HepG2 (cell line): Measurements from ENCODE around the gene EPHB3. TPM values are rescaled to one million over a fixed set of nuclear protein-coding genes. Genes with fewer than 3 reads are reported as not detected.

Source experiments
- ATAC-seq: fragments of 200-7000 bp; cut with Tn5 transposase; 3 replicates; pipeline ENCODE4 v1.9.1; 2020; ENCODE audit warnings: mild to moderate bottlenecking, moderate library complexity
- BruUV-seq: library from RNA; stranded (reverse); fragments of 400-500 nt; replicated peaks from 2 replicates; lab custom pipeline; 2021; lab: Mats Ljungman, UMichigan
- CTCF ChIA-PET: fragments of 300-600 bp; formaldehyde crosslinking; extraction: SDS; loops from one replicate; lab custom pipeline; 2021; ENCODE audit warnings: low total read pairs, inconsistent platforms, low intra/inter-chr PET ratio; lab: Yijun Ruan, JAX
- POLR2A ChIA-PET: fragments of 350-600 bp; sonication (Branson Sonifier 250); formaldehyde crosslinking; loops from one replicate; lab custom pipeline; 2020; ENCODE audit warnings: antibody characterized with exemption, inconsistent platforms; lab: Yijun Ruan, JAX
- DNase-seq: peaks from one replicate; pipeline ENCODE4 v3.0.0-alpha.2; 2015; ENCODE audit warnings: low spot score
- FAIRE-seq: peaks from 3 replicates; lab custom pipeline; 2011; peaks lifted over from hg19 to GRCh38; lab: Jason Lieb, UNC
- H2AFZ ChIP-seq: one replicate; pipeline ENCODE4 v1.6.1; 2011; ENCODE audit warnings: low read length, inconsistent platforms
- H3K27ac ChIP-seq: fragments of 300-600 bp; 3 replicates; pipeline ENCODE4 v1.8.0; 2011; ENCODE audit warnings: mixed run types, mild to moderate bottlenecking, mixed read lengths, low read length, inconsistent platforms; ENCODE audit not compliant: insufficient read depth; ENCODE audit errors: extremely low read length
- H3K27me3 ChIP-seq, 2 experiments: fragments of 200-600 bp in 1 of 2; 2 replicates in 1 of 2; 3 replicates in 1 of 2; pipeline versions ENCODE4 v1.6.0 to v1.8.0; 2011; ENCODE audit warnings: low read length in 2 of 2, mild to moderate bottlenecking in 2 of 2, moderate library complexity in 2 of 2, inconsistent platforms in 1 of 2; ENCODE audit not compliant: insufficient read depth in 2 of 2, control insufficient read depth in 1 of 2
- H3K36me3 ChIP-seq, 2 experiments: fragments of 200-600 bp in 1 of 2; replicated peaks in 1 of 2; 2 replicates in 1 of 2; 3 replicates in 1 of 2; pipeline versions ENCODE4 v1.5.1 to v1.8.0; 2011; ENCODE audit warnings: low read length in 2 of 2, inconsistent platforms in 1 of 2; ENCODE audit not compliant: insufficient read depth in 2 of 2, control insufficient read depth in 1 of 2
- H3K4me1 ChIP-seq: 2 replicates; pipeline ENCODE4 v1.5.1; 2012; ENCODE audit warnings: low read length, inconsistent platforms; ENCODE audit not compliant: insufficient read depth
- H3K4me2 ChIP-seq: 2 replicates; pipeline ENCODE4 v1.6.0; 2011; ENCODE audit warnings: low read depth, low read length, inconsistent platforms
- H3K4me3 ChIP-seq, 3 experiments: fragments of 200-600 bp in 1 of 3; sonication (generic), shearing (Covaris generic) in 1 of 3; replicated peaks in 1 of 3; 2 replicates each; pipeline ENCODE4 v1.5.1; 2011 to 2016; ENCODE audit warnings: low read length in 3 of 3, inconsistent platforms in 2 of 3, low read depth in 2 of 3, mild to moderate bottlenecking in 2 of 3, control low read depth in 1 of 3, mixed read lengths in 1 of 3; ENCODE audit not compliant: insufficient read depth in 1 of 3
- H3K79me2 ChIP-seq: one replicate; pipeline ENCODE4 v1.6.1; 2011; ENCODE audit warnings: low read length, inconsistent platforms; ENCODE audit not compliant: insufficient read depth
- H3K9ac ChIP-seq: 2 replicates; pipeline ENCODE4 v1.6.0; 2011; ENCODE audit warnings: mild to moderate bottlenecking, low read depth, low read length, inconsistent platforms; ENCODE audit not compliant: insufficient read depth
- H3K9me3 ChIP-seq: 2 replicates; pipeline ENCODE4 v1.5.1; 2012; ENCODE audit warnings: mild to moderate bottlenecking, low read length
- H4K20me1 ChIP-seq: 2 replicates; pipeline ENCODE4 v1.6.0; 2011; ENCODE audit warnings: inconsistent platforms, mild to moderate bottlenecking, low read length, moderate library complexity; ENCODE audit not compliant: insufficient read depth
- CBX5 ChIP-seq: sonication (generic); formaldehyde crosslinking; IDR thresholded peaks from 2 replicates; pipeline ENCODE4 v1.4.0; 2020; ENCODE audit warnings: missing genetic modification reagents, borderline replicate concordance
- ERF ChIP-seq: IDR thresholded peaks from 2 replicates; pipeline ENCODE4 v1.6.1; 2018; ENCODE audit warnings: missing biosample characterization, missing genetic modification reagents
- HMG20A ChIP-seq: IDR thresholded peaks from 2 replicates; pipeline ENCODE4 v1.6.1; 2016; ENCODE audit warnings: borderline replicate concordance
- MIER3 ChIP-seq: IDR thresholded peaks from 2 replicates; pipeline ENCODE4 v1.6.1; 2016; ENCODE audit warnings: missing compliant biosample characterization, borderline replicate concordance
- NFKBIZ ChIP-seq: IDR thresholded peaks from 2 replicates; pipeline ENCODE4 v1.6.1; 2018; ENCODE audit warnings: missing genetic modification reagents, missing compliant biosample characterization
- ZNF235 ChIP-seq: sonication (generic); formaldehyde crosslinking; IDR thresholded peaks from 2 replicates; pipeline ENCODE4 v1.8.1; 2023; ENCODE audit warnings: mild to moderate bottlenecking, missing genetic modification reagents, borderline replicate concordance
- ZNF557 ChIP-seq: sonication (generic); formaldehyde crosslinking; IDR thresholded peaks from 2 replicates; pipeline ENCODE4 v1.4.0; 2020; ENCODE audit warnings: missing genetic modification reagents
- ZNF766 ChIP-seq: sonication (generic); formaldehyde crosslinking; IDR thresholded peaks from 2 replicates; pipeline ENCODE4 v1.5.0; 2020; ENCODE audit warnings: missing genetic modification reagents, borderline replicate concordance
- ZNF777 ChIP-seq: sonication (generic); formaldehyde crosslinking; IDR thresholded peaks from 2 replicates; pipeline ENCODE4 v1.4.0; 2020; ENCODE audit warnings: missing genetic modification reagents
- ZNF816 ChIP-seq: sonication (generic); formaldehyde crosslinking; IDR thresholded peaks from 2 replicates; pipeline ENCODE4 v1.8.0; 2022; ENCODE audit warnings: missing genetic modification reagents, mild to moderate bottlenecking, borderline replicate concordance
- ZZZ3 ChIP-seq: sonication (generic); formaldehyde crosslinking; IDR thresholded peaks from 2 replicates; pipeline ENCODE4 v1.4.0; 2020; ENCODE audit warnings: missing genetic modification reagents, mild to moderate bottlenecking, borderline replicate concordance
- WGBS: methylation state at CpG from one replicate; pipeline ENCODE4 v1.1.6; 2017; ENCODE audit warnings: low lambda C conversion rate; 5-methylcytosine and 5-hydroxymethylcytosine counted together
- in situ Hi-C: cut with HindIII; loops from 2 replicates; pipeline ENCODE4 v1.10.0; 2017; ENCODE audit warnings: low pct_unique_long_range_greater_than_20kb; ENCODE audit not compliant: extremely low pct_ligation_motif_present
- intact Hi-C: fragments of 100-400 bp; cut with micrococcal nuclease; formaldehyde crosslinking; loops from one replicate; pipeline ENCODE4 v1.10.0; 2022; ENCODE audit not compliant: unreplicated experiment
- polyA plus RNA-seq, 8 experiments: library from polyadenylated mRNA; depleted of rRNA in 3 of 8; stranded (reverse) in 7 of 8; unstranded in 1 of 8; fragments of >200 nt; fragmentation: Illumina TruSeq in 4 of 8; extraction: Trizol in 4 of 8; gene quantifications; 2 replicates each; pipeline versions ENCODE4 v1.2.1 to v1.2.3, GENCODE V29; 2011 to 2016; ENCODE audit warnings: low read depth in 4 of 8, missing spikeins in 1 of 8, mixed read lengths in 1 of 8; ENCODE audit not compliant: insufficient read depth in 1 of 8
- total RNA-seq, 5 experiments: library from RNA; depleted of rRNA; stranded (reverse); fragments of >200 nt; fragmentation: Illumina TruSeq; extraction: Trizol; gene quantifications; 2 replicates each; pipeline ENCODE4 v1.2.3, GENCODE V29; 2016; ENCODE audit warnings: low read depth in 1 of 5
- TF ChIP-seq, protein P1 (sequence below): sonication (generic); formaldehyde crosslinking; IDR thresholded peaks from 2 replicates; pipeline ENCODE4 v1.5.0; 2020; ENCODE audit warnings: mild to moderate bottlenecking, missing genetic modification reagents
- TF ChIP-seq, protein P2 (sequence below): sonication (generic); formaldehyde crosslinking; IDR thresholded peaks from 2 replicates; pipeline ENCODE4 v1.5.0; 2020; ENCODE audit warnings: mild to moderate bottlenecking, missing genetic modification reagents
- TF ChIP-seq, protein P3 (sequence below): sonication (generic); formaldehyde crosslinking; IDR thresholded peaks from 2 replicates; pipeline ENCODE4 v1.4.0; 2020; ENCODE audit warnings: missing genetic modification reagents

EPHB3 gene
- total and polyA plus RNA-seq, 2 of the 13 experiments (the other 11 are each of a cell fraction or from before 2014, with no cell fraction given), result 0.01 TPM; not detected in 1

DNA sequence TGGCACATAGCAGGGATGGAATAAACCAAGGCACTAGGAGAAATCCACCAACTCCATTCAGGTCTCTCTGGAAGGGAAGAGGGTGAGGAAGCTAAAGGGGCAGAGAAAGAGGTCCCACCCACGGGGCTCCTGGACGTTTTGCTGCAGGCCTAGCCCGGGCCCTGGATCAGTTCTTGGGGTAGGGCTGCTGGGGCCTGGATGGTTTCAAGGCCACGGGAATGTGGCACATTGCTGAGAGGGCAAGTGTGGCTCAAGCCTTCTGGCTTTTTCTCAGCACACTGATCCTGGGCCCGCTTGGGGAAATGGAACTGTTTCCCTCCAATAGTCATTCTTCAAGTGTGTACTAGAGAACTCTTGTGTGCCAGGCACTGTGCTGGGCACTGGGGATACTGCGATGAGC is 24.0 kb downstream of the EPHB3 start (continued):
- TF ChIP-seq MIER3 (CRISPR knock-in tag) (no peak), ZNF766 (no peak), ZNF777 (CRISPR knock-in tag) (no peak), ERF (CRISPR knock-in tag) (no peak), CBX5 (no peak)
- TF ChIP-seq, protein P1, sequence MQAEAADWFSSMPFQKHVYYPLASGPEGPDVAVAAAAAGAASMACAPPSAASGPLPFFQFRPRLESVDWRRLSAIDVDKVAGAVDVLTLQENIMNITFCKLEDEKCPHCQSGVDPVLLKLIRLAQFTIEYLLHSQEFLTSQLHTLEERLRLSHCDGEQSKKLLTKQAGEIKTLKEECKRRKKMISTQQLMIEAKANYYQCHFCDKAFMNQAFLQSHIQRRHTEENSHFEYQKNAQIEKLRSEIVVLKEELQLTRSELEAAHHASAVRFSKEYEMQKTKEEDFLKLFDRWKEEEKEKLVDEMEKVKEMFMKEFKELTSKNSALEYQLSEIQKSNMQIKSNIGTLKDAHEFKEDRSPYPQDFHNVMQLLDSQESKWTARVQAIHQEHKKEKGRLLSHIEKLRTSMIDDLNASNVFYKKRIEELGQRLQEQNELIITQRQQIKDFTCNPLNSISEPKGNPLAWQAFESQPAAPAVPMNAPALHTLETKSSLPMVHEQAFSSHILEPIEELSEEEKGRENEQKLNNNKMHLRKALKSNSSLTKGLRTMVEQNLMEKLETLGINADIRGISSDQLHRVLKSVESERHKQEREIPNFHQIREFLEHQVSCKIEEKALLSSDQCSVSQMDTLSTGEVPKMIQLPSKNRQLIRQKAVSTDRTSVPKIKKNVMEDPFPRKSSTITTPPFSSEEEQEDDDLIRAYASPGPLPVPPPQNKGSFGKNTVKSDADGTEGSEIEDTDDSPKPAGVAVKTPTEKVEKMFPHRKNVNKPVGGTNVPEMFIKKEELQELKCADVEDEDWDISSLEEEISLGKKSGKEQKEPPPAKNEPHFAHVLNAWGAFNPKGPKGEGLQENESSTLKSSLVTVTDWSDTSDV (CRISPR knock-in tag), result no peak

DNA sequence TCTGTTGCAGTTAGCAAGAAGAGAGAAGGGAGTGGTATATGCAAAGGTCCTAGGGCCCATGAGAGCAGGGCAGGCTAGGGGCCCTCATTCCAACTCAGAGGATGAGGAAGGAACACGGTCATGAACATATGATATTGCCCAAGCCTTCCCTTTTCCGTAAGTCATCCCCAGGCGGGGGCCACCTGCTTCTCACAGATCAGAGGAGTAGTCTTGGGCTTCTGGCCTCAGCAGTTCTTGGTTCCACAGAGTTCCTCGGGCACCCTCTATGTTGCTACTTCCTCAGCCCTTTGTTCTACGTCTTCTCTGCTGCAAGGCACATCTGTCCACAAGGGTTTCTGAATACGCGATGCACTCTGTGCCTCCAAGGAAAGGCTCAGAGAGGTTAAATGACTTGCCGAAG is 25.3 kb downstream of the EPHB3 start:
- no peak for ATAC-seq
- Histone ChIP-seq H3K27ac (no peak overlapping the region), H3K4me3 (no peak overlapping the region), H2AFZ (no peak overlapping the region), H4K20me1 (no peaks in the 10 kb centered on the region), H3K9me3 (no peaks in the 10 kb centered on the region), H3K79me2 (no peaks in the 10 kb centered on the region), H3K4me2 (no peak overlapping the region), H3K27me3 (peaks cover 0 to 20% of the 10 kb centered on the region in 2 experiments; a peak in 2 of 5 replicates), H3K36me3 (no peaks in the 10 kb centered on the region), H3K4me1 (peaks cover 14% of the 10 kb centered on the region), H3K9ac (no peak overlapping the region)
- POLR2A ChIA-PET, result interaction anchor here (0.7 kb wide), 1 partner anchor 372 kb away, joined by 3 read pairs; no protein-coding TSS in a partner anchor
- no peak for FAIRE-seq
- DNase-seq, result no peak
- CTCF ChIA-PET, result no interaction called here
- intact Hi-C loops (no loop called here), in situ Hi-C loops (no loop called here)
- 44% methylated on average over 8 of the region's 8 CpGs for WGBS
- TF ChIP-seq HMG20A (CRISPR knock-in tag), result no peak
- no peak for TF ChIP-seq NFKBIZ (CRISPR knock-in tag)
- TF ChIP-seq ZNF557 (CRISPR knock-in tag), result no peak
- TF ChIP-seq, protein P2, sequence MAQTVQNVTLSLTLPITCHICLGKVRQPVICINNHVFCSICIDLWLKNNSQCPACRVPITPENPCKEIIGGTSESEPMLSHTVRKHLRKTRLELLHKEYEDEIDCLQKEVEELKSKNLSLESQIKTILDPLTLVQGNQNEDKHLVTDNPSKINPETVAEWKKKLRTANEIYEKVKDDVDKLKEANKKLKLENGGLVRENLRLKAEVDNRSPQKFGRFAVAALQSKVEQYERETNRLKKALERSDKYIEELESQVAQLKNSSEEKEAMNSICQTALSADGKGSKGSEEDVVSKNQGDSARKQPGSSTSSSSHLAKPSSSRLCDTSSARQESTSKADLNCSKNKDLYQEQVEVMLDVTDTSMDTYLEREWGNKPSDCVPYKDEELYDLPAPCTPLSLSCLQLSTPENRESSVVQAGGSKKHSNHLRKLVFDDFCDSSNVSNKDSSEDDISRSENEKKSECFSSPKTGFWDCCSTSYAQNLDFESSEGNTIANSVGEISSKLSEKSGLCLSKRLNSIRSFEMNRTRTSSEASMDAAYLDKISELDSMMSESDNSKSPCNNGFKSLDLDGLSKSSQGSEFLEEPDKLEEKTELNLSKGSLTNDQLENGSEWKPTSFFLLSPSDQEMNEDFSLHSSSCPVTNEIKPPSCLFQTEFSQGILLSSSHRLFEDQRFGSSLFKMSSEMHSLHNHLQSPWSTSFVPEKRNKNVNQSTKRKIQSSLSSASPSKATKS, result no peak
- TF ChIP-seq ZZZ3, result no peak
- no peak for TF ChIP-seq ZNF235 (CRISPR knock-in tag)
- no peak for TF ChIP-seq ZNF816 (CRISPR knock-in tag)
- TF ChIP-seq, protein P3, sequence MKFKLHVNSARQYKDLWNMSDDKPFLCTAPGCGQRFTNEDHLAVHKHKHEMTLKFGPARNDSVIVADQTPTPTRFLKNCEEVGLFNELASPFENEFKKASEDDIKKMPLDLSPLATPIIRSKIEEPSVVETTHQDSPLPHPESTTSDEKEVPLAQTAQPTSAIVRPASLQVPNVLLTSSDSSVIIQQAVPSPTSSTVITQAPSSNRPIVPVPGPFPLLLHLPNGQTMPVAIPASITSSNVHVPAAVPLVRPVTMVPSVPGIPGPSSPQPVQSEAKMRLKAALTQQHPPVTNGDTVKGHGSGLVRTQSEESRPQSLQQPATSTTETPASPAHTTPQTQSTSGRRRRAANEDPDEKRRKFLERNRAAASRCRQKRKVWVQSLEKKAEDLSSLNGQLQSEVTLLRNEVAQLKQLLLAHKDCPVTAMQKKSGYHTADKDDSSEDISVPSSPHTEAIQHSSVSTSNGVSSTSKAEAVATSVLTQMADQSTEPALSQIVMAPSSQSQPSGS, result no peak
- no TSS peak for BruUV-seq
